Chondrocyte (in vitro differentiated cells): ENCODE data around the gene SLC38A9. TPM values are rescaled to one million over a fixed set of nuclear protein-coding genes. Genes with fewer than 3 reads are reported as not detected.

ENCODE experiments used
- DNase-seq: peaks from one replicate; pipeline ENCODE4 v3.0.0; 2021; ENCODE audit warnings: mixed read lengths, low spot score
- H3K27ac Mint-ChIP-seq: one replicate; pipeline ENCODE4 v1.8.0; 2021; ENCODE audit warnings: mild to moderate bottlenecking, moderate library complexity, mixed read lengths; ENCODE audit not compliant: unreplicated experiment
- H3K27me3 Mint-ChIP-seq: 2 replicates; pipeline ENCODE4 v1.8.0; 2021; ENCODE audit warnings: low read depth, mixed read lengths
- H3K36me3 Mint-ChIP-seq: 2 replicates; pipeline ENCODE4 v1.8.0; 2021; ENCODE audit warnings: low read depth, mixed read lengths
- H3K4me1 Mint-ChIP-seq: 2 replicates; pipeline ENCODE4 v1.8.0; 2021; ENCODE audit warnings: low read depth, mild to moderate bottlenecking, mixed read lengths
- H3K4me3 Mint-ChIP-seq: one replicate; pipeline ENCODE4 v1.8.0; 2021; ENCODE audit warnings: mild to moderate bottlenecking, moderate library complexity, mixed read lengths; ENCODE audit not compliant: unreplicated experiment
- H3K9me3 Mint-ChIP-seq: 2 replicates; pipeline ENCODE4 v1.8.0; 2021; ENCODE audit warnings: low read depth, mixed read lengths
- CTCF ChIP-seq: fragments of 200-600 bp; sonication (generic); IDR thresholded peaks from 2 replicates; pipeline ENCODE4 v1.5.0; 2021; ENCODE audit warnings: antibody characterized with exemption, mild to moderate bottlenecking, moderate library complexity
- total RNA-seq: library from RNA; stranded (reverse); gene quantifications from 3 replicates; pipeline ENCODE4 v1.2.1, GENCODE V29; 2021

Gene SLC38A9
- total RNA-seq, 1 donor from 2014 or later = 20.7 TPM

- Mint-ChIP-seq H3K4me1 (no peaks in the 10 kb centered on the region), H3K9me3 (no peaks in the 10 kb centered on the region), H3K27me3 (no peaks in the 10 kb centered on the region), H3K4me3 (no peak overlapping the region), H3K36me3 (no peaks in the 10 kb centered on the region), H3K27ac (no peak overlapping the region)
- no peak for DNase-seq
- no peak for TF ChIP-seq CTCF
Observed at GRCh38 chr5:55621229-55621628, 90.9 kb downstream of the SLC38A9 start.

GRCh38 chr5:55620766-55621160 is 91.4 kb downstream of the SLC38A9 start:
- Mint-ChIP-seq H3K4me1 (no peaks in the 10 kb centered on the region), H3K36me3 (no peaks in the 10 kb centered on the region), H3K4me3 (no peak overlapping the region), H3K9me3 (no peaks in the 10 kb centered on the region), H3K27ac (no peak overlapping the region), H3K27me3 (no peaks in the 10 kb centered on the region)
- no peak for DNase-seq
- TF ChIP-seq CTCF = no peak

GRCh38 chr5:55620009-55620765 is 91.9 kb downstream of the SLC38A9 start:
- no peak for DNase-seq
- H3K4me1 Mint-ChIP-seq = no peaks in the 10 kb centered on the region
- no peaks in the 10 kb centered on the region for H3K27me3 Mint-ChIP-seq
- no peak overlapping the region for H3K4me3 Mint-ChIP-seq
- no peaks in the 10 kb centered on the region for H3K36me3 Mint-ChIP-seq
- no peaks in the 10 kb centered on the region for H3K9me3 Mint-ChIP-seq
- H3K27ac Mint-ChIP-seq = no peak overlapping the region
- TF ChIP-seq CTCF = no peak

- H3K27me3 Mint-ChIP-seq = no peaks in the 10 kb centered on the region
- H3K4me1 Mint-ChIP-seq = no peaks in the 10 kb centered on the region
- no peaks in the 10 kb centered on the region for H3K36me3 Mint-ChIP-seq
Observed at GRCh38 chr5:55618318-55618717, 93.8 kb downstream of the SLC38A9 start.

More at GRCh38 chr5:55618318-55618717, 93.8 kb downstream of the SLC38A9 start:
- DNase-seq = no peak
- no peaks in the 10 kb centered on the region for H3K9me3 Mint-ChIP-seq
- H3K4me3 Mint-ChIP-seq = no peak overlapping the region
- H3K27ac Mint-ChIP-seq = no peak overlapping the region
- TF ChIP-seq CTCF = no peak
